Lower leg skin (tissue), 4 donors: Measurements from ENCODE around the gene SMAP1. TPM values are rescaled to one million over a fixed set of nuclear protein-coding genes. Genes with fewer than 3 reads are reported as not detected.

Experiments
- DNase-seq, 2 donors: peaks; one replicate each; pipeline ENCODE4 v3.0.0-alpha.2; 2019; ENCODE audit warnings: low spot score in 2 of 2
- H3K4me3 ChIP-seq: fragments of 200-600 bp; sonication (generic); 2 replicates; pipeline ENCODE4 v1.5.1; 2017; ENCODE audit warnings: mild to moderate bottlenecking, low read depth; ENCODE audit not compliant: poor library complexity, severe bottlenecking
- POLR2A ChIP-seq, 2 donors: fragments of 450-650 bp; IDR thresholded peaks; one replicate each; pipeline ENCODE4 v1.6.1; 2016 to 2017; ENCODE audit warnings: antibody characterized with exemption in 2 of 2, mild to moderate bottlenecking in 1 of 2, moderate library complexity in 1 of 2
- WGBS, 2 donors: methylation state at CpG; one replicate each; pipeline ENCODE4 v1.1.5; 2018; 5-methylcytosine and 5-hydroxymethylcytosine counted together
- intact Hi-C: fragments of 100-400 bp; cut with DNase I; formaldehyde crosslinking; loops from one replicate; pipeline ENCODE4 v1.15.0; 2023; ENCODE audit warnings: low total_unique reads
- total RNA-seq, 4 donors: library from RNA; depleted of rRNA; stranded (reverse); fragments of >200 nt; gene quantifications; one replicate each; pipeline ENCODE4 v1.1.0, GENCODE V29; 2016
- TF ChIP-seq, protein P1 (sequence below), 3 donors: fragments of 450-650 bp; IDR thresholded peaks; one replicate each; pipeline ENCODE4 v1.5.1; 2016; ENCODE audit warnings: antibody characterized with exemption in 3 of 3, mild to moderate bottlenecking in 3 of 3, moderate library complexity in 2 of 3

SMAP1 gene
- total RNA-seq, 4 donors from 2014 or later: 30.7 to 37.7 (median 34.9) TPM

DNA sequence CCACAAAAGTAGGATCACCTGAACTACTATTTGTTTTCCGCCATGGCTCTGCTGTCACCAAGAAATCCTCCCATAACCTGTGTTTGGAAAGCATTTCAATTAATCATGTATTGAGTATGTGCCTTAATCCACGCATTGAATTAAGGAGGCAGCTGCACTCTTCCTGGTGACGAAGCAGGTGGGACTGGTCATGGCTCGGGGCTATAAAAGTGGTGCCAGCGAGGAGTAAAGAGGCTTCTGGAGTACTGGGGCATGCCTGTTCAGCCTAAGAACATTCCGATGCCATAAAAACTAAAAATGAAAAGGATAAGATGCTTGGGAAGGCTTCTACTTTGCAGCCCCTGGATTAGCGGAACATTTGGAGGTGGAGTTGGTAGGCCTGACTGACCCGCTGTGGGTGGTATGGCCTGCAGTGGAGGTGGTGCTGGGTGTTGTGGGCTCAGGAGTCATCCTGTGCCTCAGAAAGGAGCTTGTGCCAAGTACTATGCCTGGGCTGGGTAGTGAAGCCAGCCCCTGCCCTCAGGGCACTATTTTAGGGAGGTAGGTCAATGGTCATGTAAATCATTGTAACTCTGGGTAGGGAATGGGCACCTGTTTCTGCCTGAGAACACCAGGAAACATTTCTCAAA, 178.6 kb downstream of the SMAP1 start:
- no peak for DNase-seq
- no peak for TF ChIP-seq POLR2A (IDR thresholded peaks at IDR 0.05)
- TF ChIP-seq, protein P1, sequence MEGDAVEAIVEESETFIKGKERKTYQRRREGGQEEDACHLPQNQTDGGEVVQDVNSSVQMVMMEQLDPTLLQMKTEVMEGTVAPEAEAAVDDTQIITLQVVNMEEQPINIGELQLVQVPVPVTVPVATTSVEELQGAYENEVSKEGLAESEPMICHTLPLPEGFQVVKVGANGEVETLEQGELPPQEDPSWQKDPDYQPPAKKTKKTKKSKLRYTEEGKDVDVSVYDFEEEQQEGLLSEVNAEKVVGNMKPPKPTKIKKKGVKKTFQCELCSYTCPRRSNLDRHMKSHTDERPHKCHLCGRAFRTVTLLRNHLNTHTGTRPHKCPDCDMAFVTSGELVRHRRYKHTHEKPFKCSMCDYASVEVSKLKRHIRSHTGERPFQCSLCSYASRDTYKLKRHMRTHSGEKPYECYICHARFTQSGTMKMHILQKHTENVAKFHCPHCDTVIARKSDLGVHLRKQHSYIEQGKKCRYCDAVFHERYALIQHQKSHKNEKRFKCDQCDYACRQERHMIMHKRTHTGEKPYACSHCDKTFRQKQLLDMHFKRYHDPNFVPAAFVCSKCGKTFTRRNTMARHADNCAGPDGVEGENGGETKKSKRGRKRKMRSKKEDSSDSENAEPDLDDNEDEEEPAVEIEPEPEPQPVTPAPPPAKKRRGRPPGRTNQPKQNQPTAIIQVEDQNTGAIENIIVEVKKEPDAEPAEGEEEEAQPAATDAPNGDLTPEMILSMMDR (IDR thresholded peaks at IDR 0.05): no peak
- 56 to 63% methylated on average over 8 of the region's 8 CpGs for WGBS, 2 donors
- H3K4me3 ChIP-seq: no peak overlapping the region
- intact Hi-C loops: no loop called here

DNA sequence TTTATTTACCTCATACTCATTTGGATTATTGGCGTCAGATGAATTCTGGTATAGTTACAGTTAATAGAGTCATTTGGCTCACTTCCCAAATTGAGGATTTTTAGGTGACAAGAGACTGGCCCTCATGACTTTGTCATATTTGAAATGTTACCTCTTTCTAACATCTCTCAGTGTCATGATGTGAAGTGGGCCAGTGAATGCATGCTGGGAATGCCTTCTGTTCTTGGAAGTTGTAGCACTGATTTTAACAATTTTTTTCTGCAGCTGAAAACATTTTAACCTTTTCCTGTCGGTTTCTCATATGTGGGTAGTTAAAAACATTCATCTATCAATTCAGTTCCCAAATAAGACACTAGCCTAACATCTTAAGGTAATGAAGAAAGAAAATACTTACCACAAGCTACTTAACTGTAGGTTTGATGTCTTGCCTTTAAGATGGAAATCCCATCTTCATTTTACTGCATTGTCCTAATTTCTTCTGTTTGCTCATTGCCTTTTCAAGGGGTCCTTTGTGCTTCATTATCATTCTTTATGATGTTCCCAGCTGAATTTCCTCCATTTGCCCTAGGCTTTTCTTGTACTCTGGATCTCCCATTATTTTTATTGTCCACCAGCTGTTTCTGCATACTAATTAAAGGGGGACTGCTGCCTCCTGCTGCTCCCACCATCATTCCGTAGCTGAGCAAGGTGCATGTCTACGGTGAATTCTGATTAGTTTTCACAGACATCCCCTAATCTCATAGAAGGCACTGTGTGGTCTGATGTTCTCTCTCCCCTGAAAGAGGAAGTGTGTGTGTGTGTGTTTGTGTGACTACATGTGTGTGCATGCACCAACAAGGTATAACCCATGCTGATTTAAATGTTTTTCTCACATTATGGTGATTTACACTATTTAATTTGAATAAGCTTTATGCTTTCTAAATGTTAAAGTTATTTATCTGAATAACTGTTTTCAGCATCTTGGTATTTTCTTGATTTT, 179.7 kb downstream of the SMAP1 start:
- WGBS, 2 donors: 75 to 79% methylated on average over 4 of the region's 4 CpGs
- intact Hi-C loops: no loop called here

DNA sequence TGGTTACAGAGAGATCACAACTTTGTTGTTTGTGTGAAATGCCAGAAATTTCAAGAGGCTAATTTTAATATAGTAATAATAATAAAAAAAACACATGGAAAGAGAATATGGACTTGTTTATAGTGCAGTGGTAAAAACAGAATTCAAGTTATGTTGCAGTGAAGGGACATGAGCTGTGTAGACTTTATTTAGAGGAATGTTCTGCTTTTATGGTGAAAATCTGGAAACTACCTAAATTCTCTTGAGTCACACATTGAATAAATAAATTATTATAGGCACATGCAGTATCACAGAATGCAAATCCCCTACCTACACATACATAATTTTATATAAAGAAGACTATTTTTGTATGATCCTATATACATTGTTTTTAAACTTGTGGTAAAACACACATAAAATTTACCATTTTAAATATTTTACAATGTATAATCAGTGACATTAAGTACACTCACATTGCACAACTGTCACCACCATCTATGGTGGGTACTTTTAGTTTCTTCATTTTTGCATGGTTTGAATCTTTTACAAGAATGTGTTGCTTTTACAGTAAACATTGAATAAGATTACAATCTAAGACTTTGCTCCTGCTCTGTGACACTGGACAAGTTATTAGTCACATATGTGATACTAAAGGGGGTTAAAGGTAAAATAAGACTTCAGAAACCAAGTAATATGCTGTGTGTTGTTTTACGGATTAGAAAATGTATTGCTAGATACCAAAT, 181.8 kb downstream of the SMAP1 start:
- TF ChIP-seq, protein P1 (IDR thresholded peaks at IDR 0.05): no peak
- TF ChIP-seq POLR2A (IDR thresholded peaks at IDR 0.05): no peak
- no peak overlapping the region for H3K4me3 ChIP-seq
- WGBS, 2 donors: 88 to 90% methylated on average over 1 of the region's 1 CpG
- DNase-seq: no peak
- intact Hi-C loops: no loop called here

More for the DNA sequence above, 179.7 kb downstream of the SMAP1 start:
- DNase-seq: no peak
- TF ChIP-seq POLR2A (IDR thresholded peaks at IDR 0.05): no peak
- TF ChIP-seq, protein P1 (IDR thresholded peaks at IDR 0.05): no peak
- no peak overlapping the region for H3K4me3 ChIP-seq

DNA sequence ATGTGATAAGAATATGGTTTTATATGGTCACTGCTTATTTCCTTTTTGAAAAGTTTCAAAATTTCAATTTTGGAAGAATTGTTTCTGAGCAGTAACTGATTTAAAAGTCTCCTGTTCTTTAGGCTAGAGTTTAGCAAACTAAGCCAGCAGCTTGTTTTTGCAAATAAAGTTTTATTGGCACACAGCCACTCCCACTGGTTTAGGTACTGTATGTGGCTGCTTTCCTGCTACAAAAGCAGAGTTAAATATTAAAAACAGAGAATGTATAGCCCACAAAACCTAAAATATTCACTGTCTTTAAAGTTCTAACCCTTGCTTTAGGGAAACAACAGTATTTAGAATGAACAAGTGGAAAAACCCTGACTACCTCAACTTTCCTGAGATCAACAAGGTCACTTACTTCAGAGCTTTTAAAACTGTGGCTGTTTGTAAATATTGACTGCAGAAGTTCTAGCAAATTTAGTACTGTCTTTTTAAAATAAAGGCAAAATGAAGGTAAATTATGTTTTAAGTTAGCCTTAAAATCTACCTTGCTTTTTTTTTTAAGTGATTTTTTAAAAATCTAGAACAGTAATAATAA, 185.1 kb downstream of the SMAP1 start:
- intact Hi-C loops: no loop called here
- no peak overlapping the region for H3K4me3 ChIP-seq
- TF ChIP-seq, protein P1 (IDR thresholded peaks at IDR 0.05): no peak
- TF ChIP-seq POLR2A (IDR thresholded peaks at IDR 0.05): no peak
- DNase-seq: no peak

DNA sequence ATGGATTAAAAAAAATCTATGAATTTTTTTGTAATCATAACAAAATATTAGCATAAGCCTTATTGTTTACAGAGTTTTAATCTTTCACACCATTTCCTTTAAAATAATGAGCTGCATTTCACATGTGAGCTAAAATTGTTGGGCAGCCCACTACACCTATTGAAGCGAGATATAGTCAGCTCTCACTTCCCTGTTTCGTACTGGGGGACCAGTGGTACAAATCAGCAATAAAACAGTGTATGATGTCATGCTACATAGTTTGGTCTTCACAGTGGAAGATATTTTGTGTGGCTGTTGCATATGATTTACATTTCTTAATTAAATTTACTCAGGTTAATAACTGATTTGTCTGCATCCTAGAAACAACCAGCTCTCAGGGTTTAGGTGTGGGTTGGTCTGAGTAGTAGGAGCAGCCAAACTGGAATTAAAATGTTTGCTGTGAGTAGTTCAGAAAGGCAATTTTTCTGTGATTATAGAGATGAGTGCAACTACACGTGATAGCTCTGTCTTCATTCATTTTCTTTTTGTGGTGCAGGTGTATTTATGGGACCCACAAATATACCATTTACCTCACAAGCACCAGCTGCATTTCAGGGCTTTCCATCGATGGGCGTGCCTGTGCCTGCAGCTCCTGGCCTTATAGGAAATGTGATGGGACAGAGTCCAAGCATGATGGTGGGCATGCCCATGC, 189.8 kb downstream of the SMAP1 start:
- H3K4me3 ChIP-seq: no peak overlapping the region
- WGBS, 2 donors: 87 to 92% methylated on average over 5 of the region's 5 CpGs
- intact Hi-C loops: no loop called here
- DNase-seq: no peak
- TF ChIP-seq, protein P1 (IDR thresholded peaks at IDR 0.05): no peak
- TF ChIP-seq POLR2A (IDR thresholded peaks at IDR 0.05): no peak
